GM12891 (cell line): Measurements from ENCODE around the gene SFTPD.

ENCODE experiments used
- PAX5 ChIP-seq: IDR thresholded peaks from 2 replicates; pipeline ENCODE4 v1.6.1; 2011; ENCODE audit warnings: low read length, moderate library complexity, mild to moderate bottlenecking; ENCODE audit not compliant: insufficient read depth, severe bottlenecking
- POLR2A ChIP-seq: IDR thresholded peaks from 2 replicates; pipeline ENCODE4 v1.6.1; 2011; ENCODE audit warnings: low read depth, low read length, control low read depth
- POLR2AphosphoS5 ChIP-seq: IDR thresholded peaks from 2 replicates; pipeline ENCODE4 v1.6.1; 2011; ENCODE audit warnings: low read depth, low read length, control low read depth
- SPI1 ChIP-seq: IDR thresholded peaks from 2 replicates; pipeline ENCODE4 v1.6.1; 2011; ENCODE audit warnings: low read depth, low read length, control low read depth
- TAF1 ChIP-seq: IDR thresholded peaks from 2 replicates; pipeline ENCODE4 v1.6.1; 2011; ENCODE audit warnings: low read depth, low read length, control low read depth

GRCh38 chr10:79890469-79890868, 58.4 kb downstream of the SFTPD start:
- TF ChIP-seq POLR2AphosphoS5 (no peak), TAF1 (no peak), SPI1 (no peak), POLR2A (no peak), PAX5 (no peak)
